HK-2 (cell line): Measurements from ENCODE around the gene EGFR.

Source experiments
- DNase-seq: peaks from one replicate; pipeline ENCODE4 v3.0.0-alpha.2; 2018; ENCODE audit not compliant: unreplicated experiment

Gene EGFR

DNA sequence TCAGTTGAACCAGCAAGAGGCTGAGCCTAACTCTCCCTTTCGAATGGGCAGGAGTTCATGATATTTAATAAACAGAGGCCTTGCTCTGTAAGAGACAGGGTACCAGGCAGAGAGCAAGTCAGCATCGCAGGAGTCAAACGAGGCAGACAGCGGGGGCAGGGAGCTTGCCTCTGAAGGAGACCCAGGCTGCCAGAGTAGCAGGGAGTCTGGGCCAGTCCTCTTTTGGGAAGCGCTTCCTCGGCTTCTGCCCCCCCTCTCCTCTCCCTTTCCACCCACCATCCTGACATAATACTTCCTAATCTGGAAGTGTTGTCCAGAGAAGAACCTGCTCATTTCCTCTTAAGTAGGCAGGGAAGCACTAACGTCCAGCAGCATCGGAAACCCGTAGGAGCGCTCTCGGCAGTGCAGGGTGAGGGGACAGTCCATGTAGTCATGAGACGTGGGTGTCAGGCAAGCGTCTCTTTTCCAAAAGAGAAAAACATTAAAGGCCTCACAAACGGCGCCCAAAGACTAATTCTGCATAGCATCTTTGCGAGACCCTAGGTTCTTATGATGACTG, 171.1 kb downstream of the EGFR start:
- DNase-seq: no peak

DNA sequence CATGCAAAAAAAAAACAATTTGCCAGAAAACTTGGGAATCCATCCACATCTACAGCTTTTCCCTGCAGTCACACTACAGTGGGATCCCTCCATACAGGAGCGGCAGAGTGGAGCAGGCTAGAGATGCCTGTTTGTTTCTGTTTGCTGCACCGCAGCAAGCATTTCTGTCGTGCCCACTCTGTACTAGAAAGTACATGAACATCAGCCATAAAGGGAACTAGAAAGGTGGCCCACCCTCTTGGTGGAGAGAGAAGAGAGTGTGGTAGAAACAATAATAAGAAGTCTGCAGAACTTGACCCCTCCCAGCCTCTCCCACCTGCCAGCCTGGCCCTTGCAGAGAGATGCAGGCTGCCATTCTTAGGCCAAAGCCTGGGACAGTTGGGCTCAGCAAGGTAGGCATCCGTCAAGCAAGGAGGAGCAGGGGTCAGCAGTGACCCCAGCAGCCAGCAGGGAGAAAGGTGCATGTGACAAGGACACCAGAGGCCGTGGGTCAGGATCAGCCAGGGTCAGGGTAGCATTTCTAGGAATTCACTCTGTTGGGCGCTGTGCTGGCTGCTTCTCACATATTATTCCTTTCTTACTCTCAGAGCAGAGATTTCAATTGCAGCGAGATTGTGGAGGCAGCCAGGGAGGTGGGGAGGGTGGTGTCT, 171.8 kb downstream of the EGFR start:
- DNase-seq: no peak

DNA sequence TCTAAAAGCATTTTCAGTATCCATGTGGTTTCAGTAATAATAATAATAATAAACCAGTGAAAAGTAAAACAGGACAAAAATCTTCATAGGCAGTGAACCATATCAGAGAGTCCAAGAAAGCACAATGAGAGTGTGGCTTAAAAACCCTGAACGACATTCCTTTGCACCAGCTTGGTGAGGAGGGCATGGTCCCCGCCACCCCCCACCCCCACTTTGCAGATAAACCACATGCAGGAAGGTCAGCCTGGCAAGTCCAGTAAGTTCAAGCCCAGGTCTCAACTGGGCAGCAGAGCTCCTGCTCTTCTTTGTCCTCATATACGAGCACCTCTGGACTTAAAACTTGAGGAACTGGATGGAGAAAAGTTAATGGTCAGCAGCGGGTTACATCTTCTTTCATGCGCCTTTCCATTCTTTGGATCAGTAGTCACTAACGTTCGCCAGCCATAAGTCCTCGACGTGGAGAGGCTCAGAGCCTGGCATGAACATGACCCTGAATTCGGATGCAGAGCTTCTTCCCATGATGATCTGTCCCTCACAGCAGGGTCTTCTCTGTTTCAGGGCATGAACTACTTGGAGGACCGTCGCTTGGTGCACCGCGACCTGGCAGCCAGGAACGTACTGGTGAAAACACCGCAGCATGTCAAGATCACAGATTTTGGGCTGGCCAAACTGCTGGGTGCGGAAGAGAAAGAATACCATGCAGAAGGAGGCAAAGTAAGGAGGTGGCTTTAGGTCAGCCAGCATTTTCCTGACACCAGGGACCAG, 172.5 kb downstream of the EGFR start:
- no peak for DNase-seq

DNA sequence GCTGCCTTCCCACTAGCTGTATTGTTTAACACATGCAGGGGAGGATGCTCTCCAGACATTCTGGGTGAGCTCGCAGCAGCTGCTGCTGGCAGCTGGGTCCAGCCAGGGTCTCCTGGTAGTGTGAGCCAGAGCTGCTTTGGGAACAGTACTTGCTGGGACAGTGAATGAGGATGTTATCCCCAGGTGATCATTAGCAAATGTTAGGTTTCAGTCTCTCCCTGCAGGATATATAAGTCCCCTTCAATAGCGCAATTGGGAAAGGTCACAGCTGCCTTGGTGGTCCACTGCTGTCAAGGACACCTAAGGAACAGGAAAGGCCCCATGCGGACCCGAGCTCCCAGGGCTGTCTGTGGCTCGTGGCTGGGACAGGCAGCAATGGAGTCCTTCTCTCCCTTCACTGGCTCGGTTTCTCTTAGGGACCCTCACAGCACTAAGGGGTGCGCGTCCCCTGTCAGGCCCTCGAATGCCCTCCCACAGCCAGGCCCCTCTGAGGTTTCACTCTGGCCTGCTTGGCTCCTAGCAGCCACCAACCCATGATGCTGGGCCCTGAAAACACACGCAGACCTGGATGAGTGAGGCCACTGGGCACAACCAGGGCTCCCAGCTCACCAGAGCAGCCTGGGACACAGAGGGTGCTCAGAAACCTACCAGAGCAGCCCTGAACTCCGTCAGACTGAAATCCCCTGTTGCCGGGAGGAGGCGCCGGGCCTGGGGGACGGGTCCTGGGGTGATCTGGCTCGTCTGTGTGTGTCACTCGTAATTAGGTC, 173.3 kb downstream of the EGFR start:
- DNase-seq: no peak

DNA sequence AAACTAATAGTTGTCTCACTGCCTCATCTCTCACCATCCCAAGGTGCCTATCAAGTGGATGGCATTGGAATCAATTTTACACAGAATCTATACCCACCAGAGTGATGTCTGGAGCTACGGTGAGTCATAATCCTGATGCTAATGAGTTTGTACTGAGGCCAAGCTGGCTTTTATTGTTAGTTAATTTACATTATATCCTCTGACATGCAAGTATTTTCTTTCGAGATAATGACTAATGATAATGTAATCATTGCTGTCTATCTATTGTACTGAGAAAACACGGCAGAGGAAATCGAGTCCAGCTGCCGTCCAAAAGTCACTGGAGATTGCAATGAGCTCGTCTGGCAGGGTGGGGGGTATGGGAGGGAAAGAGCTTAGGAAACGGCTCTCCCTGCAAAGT, 173.9 kb downstream of the EGFR start:
- no peak for DNase-seq

DNA sequence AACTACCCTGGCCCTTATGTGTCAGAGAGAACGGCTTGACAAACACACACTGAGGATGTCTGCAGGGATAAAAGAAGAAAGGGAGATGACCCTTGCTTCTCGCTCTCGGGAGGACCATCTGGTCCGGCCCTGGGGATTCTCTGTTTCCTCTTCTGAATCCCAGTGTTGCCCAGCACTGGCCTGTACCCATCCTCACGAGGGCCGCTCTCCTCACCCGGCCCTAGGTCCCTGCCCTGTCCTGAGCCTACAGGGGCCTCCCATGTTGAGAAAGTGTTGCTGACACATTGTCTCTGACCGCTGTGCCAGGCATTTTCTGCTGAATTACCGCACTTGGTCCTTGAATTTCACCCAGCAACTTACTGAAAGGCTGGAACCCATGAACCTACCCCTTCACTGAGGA, 174.4 kb downstream of the EGFR start:
- DNase-seq: no peak

DNA sequence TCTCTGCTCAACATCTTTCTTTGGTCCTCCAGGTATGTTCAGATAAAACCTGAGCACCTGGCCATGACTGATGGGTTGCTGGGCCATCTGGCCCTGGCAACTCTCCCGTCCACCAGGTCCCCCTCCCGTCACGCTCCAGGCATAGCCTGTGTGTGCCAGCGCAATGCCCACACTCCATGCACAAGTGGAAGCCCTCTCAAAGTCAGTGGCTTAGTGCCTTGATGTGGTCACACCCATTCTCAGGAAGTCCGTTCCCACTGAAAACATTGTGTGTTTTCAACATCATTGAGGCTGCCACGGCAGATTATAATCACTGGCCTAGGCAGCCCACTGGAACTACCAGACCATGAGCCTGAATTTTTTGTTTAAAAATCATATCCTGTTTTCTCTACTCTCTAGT, 175.7 kb downstream of the EGFR start:
- DNase-seq: no peak

DNA sequence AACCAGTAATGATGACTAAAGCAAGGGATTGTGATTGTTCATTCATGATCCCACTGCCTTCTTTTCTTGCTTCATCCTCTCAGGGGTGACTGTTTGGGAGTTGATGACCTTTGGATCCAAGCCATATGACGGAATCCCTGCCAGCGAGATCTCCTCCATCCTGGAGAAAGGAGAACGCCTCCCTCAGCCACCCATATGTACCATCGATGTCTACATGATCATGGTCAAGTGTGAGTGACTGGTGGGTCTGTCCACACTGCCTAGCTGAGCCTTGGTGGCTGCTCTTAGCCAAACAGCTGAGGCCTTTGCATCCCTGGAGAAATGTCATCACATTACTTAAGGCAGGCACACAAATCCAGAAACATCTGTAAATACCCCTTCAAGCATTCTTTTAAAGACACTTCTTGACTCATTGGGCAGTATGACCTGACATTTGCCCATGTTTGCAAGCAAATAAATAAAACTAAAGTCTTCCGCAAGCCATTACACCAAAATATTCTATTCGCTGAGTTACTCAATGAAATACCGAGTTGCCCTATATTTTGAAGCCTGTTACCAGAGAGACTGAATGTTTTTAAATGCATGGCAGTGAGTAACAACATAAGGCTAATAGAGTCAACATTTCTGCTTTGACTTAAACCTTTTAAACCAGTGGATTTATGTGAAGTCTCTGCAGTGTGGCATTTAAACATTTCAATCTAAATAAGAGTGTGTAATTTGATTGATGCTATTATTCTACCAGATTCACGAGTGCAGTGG, 180.0 kb downstream of the EGFR start:
- DNase-seq: no peak

DNA sequence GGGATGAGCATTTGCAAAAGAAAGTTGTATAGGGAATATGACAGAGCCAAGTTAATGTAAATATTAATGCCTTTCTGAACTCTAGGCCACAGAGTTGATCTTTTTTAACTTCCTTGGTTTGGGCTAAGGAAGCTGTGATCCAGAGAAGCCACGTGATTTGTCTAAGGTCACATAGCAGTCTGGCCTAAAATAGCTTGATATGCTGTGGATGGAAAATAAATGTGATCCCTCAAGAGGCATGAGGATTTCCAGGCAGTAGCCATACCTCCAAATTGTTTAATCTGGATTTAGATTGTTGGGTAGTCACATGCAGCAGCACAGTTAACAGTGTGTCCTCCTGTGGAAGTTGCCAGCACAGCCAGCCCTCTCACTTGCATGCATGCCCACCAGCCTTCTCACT, 180.6 kb downstream of the EGFR start:
- DNase-seq: no peak

DNA sequence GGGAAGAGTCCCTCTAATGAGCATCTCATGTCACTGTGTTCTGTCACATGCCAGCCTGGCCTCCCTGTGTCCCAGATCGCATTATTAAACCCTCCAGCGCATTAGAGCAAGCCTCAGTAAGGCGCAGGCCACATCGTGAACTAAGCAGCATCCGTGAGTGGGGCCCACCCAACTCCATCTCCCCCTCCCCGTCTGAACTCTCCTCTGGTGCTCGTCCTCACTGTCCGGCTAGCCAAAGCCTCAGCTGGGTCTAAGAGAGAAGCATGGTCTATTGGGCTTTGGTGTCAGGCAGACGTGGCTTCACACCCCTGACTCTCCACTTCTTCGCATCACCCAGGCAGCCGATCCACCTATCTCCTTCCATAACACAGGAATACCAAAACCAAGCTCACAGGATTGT, 181.6 kb downstream of the EGFR start:
- no peak for DNase-seq

DNA sequence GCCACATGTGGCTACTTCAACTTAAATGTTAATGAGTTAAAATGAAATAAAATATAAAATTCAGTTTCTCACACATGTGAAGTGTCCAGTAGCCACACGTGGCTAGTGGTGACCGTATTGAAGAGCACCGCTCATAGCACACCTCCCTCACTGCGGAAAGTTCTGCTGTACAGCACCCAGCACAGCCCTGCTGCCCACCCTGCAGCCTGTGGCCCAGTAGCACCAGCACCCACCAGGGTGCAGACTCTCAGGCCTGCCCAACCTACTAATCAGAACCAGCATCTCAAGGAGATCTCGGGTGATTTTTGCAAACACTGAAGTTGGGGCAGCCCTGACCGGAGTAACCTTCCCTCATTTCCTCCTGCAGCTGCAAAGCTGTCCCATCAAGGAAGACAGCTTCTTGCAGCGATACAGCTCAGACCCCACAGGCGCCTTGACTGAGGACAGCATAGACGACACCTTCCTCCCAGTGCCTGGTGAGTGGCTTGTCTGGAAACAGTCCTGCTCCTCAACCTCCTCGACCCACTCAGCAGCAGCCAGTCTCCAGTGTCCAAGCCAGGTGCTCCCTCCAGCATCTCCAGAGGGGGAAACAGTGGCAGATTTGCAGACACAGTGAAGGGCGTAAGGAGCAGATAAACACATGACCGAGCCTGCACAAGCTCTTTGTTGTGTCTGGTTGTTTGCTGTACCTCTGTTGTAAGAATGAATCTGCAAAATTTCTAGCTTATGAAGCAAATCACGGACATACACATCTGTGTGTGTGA, 183.5 kb downstream of the EGFR start:
- DNase-seq: no peak

DNA sequence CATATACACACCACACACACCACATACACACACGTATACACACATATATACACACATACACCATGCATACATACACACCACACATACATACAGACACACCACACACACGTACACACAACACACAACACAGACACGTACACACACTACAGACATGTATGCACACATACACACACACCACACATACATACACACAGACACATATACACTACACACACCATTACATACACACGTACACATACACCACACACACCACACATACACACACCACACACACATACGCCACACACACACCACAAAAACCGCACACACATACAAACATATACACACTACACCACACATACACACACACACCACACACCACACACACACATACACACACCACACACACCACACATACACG, 184.5 kb downstream of the EGFR start:
- no peak for DNase-seq

DNA sequence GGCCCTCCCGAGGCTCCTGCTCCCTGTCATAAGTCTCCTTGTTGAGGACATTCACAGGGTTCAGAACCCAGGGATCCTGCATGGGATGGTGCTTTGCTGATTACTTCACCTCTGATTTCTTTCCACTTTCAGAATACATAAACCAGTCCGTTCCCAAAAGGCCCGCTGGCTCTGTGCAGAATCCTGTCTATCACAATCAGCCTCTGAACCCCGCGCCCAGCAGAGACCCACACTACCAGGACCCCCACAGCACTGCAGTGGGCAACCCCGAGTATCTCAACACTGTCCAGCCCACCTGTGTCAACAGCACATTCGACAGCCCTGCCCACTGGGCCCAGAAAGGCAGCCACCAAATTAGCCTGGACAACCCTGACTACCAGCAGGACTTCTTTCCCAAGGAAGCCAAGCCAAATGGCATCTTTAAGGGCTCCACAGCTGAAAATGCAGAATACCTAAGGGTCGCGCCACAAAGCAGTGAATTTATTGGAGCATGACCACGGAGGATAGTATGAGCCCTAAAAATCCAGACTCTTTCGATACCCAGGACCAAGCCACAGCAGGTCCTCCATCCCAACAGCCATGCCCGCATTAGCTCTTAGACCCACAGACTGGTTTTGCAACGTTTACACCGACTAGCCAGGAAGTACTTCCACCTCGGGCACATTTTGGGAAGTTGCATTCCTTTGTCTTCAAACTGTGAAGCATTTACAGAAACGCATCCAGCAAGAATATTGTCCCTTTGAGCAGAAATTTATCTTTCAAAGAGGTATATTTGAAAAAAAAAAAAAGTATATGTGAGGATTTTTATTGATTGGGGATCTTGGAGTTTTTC, 186.5 kb downstream of the EGFR start:
- no peak for DNase-seq

DNA sequence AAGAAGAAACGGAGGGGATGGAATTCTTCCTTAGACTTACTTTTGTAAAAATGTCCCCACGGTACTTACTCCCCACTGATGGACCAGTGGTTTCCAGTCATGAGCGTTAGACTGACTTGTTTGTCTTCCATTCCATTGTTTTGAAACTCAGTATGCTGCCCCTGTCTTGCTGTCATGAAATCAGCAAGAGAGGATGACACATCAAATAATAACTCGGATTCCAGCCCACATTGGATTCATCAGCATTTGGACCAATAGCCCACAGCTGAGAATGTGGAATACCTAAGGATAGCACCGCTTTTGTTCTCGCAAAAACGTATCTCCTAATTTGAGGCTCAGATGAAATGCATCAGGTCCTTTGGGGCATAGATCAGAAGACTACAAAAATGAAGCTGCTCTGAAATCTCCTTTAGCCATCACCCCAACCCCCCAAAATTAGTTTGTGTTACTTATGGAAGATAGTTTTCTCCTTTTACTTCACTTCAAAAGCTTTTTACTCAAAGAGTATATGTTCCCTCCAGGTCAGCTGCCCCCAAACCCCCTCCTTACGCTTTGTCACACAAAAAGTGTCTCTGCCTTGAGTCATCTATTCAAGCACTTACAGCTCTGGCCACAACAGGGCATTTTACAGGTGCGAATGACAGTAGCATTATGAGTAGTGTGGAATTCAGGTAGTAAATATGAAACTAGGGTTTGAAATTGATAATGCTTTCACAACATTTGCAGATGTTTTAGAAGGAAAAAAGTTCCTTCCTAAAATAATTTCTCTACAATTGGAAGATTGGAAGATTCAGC, 187.6 kb downstream of the EGFR start:
- DNase-seq: no peak

DNA sequence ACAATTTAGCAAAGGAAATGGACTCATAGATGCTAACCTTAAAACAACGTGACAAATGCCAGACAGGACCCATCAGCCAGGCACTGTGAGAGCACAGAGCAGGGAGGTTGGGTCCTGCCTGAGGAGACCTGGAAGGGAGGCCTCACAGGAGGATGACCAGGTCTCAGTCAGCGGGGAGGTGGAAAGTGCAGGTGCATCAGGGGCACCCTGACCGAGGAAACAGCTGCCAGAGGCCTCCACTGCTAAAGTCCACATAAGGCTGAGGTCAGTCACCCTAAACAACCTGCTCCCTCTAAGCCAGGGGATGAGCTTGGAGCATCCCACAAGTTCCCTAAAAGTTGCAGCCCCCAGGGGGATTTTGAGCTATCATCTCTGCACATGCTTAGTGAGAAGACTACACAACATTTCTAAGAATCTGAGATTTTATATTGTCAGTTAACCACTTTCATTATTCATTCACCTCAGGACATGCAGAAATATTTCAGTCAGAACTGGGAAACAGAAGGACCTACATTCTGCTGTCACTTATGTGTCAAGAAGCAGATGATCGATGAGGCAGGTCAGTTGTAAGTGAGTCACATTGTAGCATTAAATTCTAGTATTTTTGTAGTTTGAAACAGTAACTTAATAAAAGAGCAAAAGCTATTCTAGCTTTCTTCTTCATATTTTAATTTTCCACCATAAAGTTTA, 188.8 kb downstream of the EGFR start:
- DNase-seq: no peak

DNA sequence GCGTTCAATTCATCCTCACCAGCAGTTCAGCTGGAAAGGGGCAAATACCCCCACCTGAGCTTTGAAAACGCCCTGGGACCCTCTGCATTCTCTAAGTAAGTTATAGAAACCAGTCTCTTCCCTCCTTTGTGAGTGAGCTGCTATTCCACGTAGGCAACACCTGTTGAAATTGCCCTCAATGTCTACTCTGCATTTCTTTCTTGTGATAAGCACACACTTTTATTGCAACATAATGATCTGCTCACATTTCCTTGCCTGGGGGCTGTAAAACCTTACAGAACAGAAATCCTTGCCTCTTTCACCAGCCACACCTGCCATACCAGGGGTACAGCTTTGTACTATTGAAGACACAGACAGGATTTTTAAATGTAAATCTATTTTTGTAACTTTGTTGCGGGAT, 190.5 kb downstream of the EGFR start:
- no peak for DNase-seq

DNA sequence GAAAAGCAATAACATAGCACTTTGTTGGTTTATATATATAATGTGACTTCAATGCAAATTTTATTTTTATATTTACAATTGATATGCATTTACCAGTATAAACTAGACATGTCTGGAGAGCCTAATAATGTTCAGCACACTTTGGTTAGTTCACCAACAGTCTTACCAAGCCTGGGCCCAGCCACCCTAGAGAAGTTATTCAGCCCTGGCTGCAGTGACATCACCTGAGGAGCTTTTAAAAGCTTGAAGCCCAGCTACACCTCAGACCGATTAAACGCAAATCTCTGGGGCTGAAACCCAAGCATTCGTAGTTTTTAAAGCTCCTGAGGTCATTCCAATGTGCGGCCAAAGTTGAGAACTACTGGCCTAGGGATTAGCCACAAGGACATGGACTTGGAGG, 191.4 kb downstream of the EGFR start:
- DNase-seq: no peak

DNA sequence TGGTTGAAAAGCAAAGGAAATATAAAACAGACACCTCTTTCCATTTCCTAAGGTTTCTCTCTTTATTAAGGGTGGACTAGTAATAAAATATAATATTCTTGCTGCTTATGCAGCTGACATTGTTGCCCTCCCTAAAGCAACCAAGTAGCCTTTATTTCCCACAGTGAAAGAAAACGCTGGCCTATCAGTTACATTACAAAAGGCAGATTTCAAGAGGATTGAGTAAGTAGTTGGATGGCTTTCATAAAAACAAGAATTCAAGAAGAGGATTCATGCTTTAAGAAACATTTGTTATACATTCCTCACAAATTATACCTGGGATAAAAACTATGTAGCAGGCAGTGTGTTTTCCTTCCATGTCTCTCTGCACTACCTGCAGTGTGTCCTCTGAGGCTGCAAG, 191.9 kb downstream of the EGFR start:
- no peak for DNase-seq

DNA sequence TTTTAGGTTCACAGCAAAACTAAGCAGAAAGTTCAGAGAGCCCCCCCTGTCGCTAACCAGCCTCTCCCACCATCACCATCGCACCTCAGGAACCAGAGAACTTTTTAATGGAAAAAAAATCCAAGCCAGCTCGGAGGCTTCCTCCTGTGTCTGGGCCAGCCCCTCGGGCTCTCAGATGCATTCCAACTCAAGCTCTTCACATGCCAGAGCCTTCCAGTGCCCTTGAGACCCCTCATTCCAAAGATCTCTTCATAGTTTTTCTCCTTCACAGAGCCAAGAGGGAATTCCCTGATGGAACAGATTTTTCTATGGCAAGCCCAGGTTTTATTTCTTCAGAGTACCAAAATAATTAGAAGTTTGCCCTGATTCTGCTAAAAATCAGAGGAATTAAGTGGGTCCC, 192.9 kb downstream of the EGFR start:
- DNase-seq: no peak
